Transverse colon (tissue), 4 donors: ENCODE results near the gene GPR37L1. TPM values are rescaled to one million over a fixed set of nuclear protein-coding genes. Genes with fewer than 3 reads are reported as not detected.

ENCODE experiments used
- DNase-seq: peaks from one replicate; pipeline ENCODE4 v3.0.0-alpha.2; 2019
- H3K27ac ChIP-seq, 4 donors: fragments of 200-600 bp; sonication (generic); 2 replicates each; pipeline ENCODE4 v1.5.1; 2016 to 2018; ENCODE audit warnings: inconsistent platforms in 4 of 4
- H3K27me3 ChIP-seq: fragments of 200-600 bp; sonication (generic); 2 replicates; pipeline ENCODE4 v1.5.1; 2017; ENCODE audit warnings: inconsistent platforms
- H3K36me3 ChIP-seq, 4 donors: fragments of 200-600 bp; sonication (generic); 2 replicates each; pipeline ENCODE4 v1.5.1; 2017 to 2019; ENCODE audit warnings: inconsistent platforms in 4 of 4
- H3K4me1 ChIP-seq, 4 donors: fragments of 200-600 bp; sonication (generic); 2 replicates each; pipeline ENCODE4 v1.5.1; 2017 to 2020; ENCODE audit warnings: inconsistent platforms in 4 of 4
- H3K4me3 ChIP-seq, 4 donors: fragments of 200-600 bp; sonication (generic); 1 replicate in 1 of 4; 2 replicates in 3 of 4; pipeline versions ENCODE4 v1.5.1 to v1.6.1; 2017 to 2019; ENCODE audit warnings: inconsistent platforms in 4 of 4
- H3K9me3 ChIP-seq, 2 donors: fragments of 200-600 bp; sonication (generic); 2 replicates each; pipeline ENCODE4 v1.5.1; 2017 to 2019; ENCODE audit warnings: inconsistent platforms in 2 of 2
- EP300 ChIP-seq: sonication (generic); formaldehyde crosslinking; IDR thresholded peaks from one replicate; pipeline ENCODE4 v1.6.1; 2017; ENCODE audit warnings: antibody characterized with exemption, low read depth
- POLR2A ChIP-seq: fragments of 450-650 bp; IDR thresholded peaks from one replicate; pipeline ENCODE4 v1.6.1; 2016; ENCODE audit warnings: antibody characterized with exemption, mild to moderate bottlenecking, moderate library complexity
- POLR2AphosphoS5 ChIP-seq, 3 donors: sonication (generic); formaldehyde crosslinking; IDR thresholded peaks; one replicate each; pipeline ENCODE4 v1.6.1; 2016; ENCODE audit warnings: antibody characterized with exemption in 3 of 3
- WGBS, 2 donors: methylation state at CpG; one replicate each; pipeline ENCODE4 v1.1.5; 2018; ENCODE audit warnings: low coverage in 1 of 2; 5-methylcytosine and 5-hydroxymethylcytosine counted together
- in situ Hi-C, 4 donors: fragments of 200-750 bp; cut with MboI; loops; one replicate each; pipeline versions ENCODE4 v1.15.0 to v1.15.1; 2017; ENCODE audit warnings: low sequenced_read_pairs in 3 of 4, low pct_ligation_motif_present in 1 of 4, low pct_unique_long_range_greater_than_20kb in 1 of 4
- intact Hi-C: fragments of 100-400 bp; cut with DNase I; formaldehyde crosslinking; loops from one replicate; pipeline ENCODE4 v1.15.1; 2023; ENCODE audit warnings: low total_unique reads
- total RNA-seq, 4 donors: library from RNA; depleted of rRNA; stranded (reverse); fragments of >200 nt; gene quantifications; one replicate each; pipeline ENCODE4 v1.1.0, GENCODE V29; 2016
- TF ChIP-seq, protein P1 (sequence below), 5 experiments: fragments of 200-600 bp in 3 of 5; fragments of 450-650 bp in 2 of 5; sonication (generic) in 3 of 5; IDR thresholded peaks; 1 replicate in 2 of 5; 2 replicates in 3 of 5; pipeline ENCODE4 v1.5.1; 2016 to 2017; ENCODE audit warnings: antibody characterized with exemption in 5 of 5, inconsistent platforms in 3 of 5, mild to moderate bottlenecking in 2 of 5, moderate library complexity in 1 of 5

GPR37L1 gene
- total RNA-seq, 4 donors from 2014 or later = 0.55 to 0.95 TPM; not detected in 2

DNA sequence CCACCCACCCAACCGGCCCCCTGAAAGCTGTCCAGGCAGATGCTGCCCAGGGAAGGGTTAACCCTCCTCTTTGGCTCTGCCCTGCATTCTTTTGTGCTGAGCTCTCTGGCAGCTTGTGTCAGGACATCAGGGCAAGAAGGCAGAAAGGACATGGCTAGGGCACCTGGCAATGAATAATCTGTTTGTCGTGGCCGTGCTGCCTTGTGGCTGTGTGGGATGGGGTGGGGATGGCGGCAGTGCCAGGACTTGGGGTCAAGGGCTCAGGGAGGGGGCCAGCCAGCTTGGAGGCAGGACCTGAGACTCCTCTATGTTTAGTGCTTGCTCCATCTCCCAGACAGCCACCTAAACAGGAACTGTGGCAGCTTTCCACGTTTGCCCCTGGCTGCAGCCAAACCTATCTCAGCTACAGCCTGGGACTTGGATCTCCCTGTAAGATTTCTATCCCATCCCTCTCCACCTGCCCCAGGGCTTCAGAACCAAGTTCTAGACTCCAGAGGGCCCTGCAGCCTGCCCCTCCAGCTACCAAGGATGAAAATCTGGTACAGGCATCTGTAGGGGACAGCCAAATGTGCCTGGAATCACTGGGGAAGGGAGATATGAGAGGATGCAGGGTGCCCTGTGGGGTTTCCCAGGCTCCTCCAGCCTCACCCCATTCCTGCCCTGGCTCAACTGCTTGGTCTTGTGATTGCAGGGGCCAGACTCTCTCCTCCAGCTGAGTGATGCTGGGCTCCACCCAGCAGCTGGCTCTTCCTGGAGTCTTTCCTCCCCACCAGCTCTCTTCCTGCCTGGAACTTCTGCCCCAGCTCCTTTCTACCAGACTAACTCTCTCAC is 9.6 kb upstream of the GPR37L1 start:
- in situ Hi-C loops (loop anchor here in 3 of 4 donors (10.0 kb wide), 1 partner anchor 98 kb away; the partner anchor contains the start of gene ELF3 (in 3 of the 3)), intact Hi-C loops (loop anchor here (2.0 kb wide), 1 partner anchor 48 kb away; the partner anchor contains the start of gene PTPN7)
- Histone ChIP-seq H3K36me3 (no peaks in the 10 kb centered on the region), H3K27ac (peak overlapping the region; percentile 35 to 69 (median 59)), H3K4me1 (peaks cover 13 to 43% (median 24%) of the 10 kb centered on the region in 4 donors), H3K9me3 (no peaks in the 10 kb centered on the region), H3K27me3 (no peaks in the 10 kb centered on the region), H3K4me3 (no peak overlapping the region)
- TF ChIP-seq POLR2AphosphoS5 (IDR thresholded peaks at IDR 0.05) (peak in 1 of 3 donors; percentile 32), EP300 (no peak)
- TF ChIP-seq, protein P1, sequence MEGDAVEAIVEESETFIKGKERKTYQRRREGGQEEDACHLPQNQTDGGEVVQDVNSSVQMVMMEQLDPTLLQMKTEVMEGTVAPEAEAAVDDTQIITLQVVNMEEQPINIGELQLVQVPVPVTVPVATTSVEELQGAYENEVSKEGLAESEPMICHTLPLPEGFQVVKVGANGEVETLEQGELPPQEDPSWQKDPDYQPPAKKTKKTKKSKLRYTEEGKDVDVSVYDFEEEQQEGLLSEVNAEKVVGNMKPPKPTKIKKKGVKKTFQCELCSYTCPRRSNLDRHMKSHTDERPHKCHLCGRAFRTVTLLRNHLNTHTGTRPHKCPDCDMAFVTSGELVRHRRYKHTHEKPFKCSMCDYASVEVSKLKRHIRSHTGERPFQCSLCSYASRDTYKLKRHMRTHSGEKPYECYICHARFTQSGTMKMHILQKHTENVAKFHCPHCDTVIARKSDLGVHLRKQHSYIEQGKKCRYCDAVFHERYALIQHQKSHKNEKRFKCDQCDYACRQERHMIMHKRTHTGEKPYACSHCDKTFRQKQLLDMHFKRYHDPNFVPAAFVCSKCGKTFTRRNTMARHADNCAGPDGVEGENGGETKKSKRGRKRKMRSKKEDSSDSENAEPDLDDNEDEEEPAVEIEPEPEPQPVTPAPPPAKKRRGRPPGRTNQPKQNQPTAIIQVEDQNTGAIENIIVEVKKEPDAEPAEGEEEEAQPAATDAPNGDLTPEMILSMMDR (IDR thresholded peaks at IDR 0.05) = no peak
- peak; percentile 43 for DNase-seq
- 23% methylated on average over 5 of the region's 5 CpGs; no CpG with 5 or more reads in 1 of the 2 donors for WGBS, 2 donors

GRCh38 chr1:202113690-202114300 is 8.9 kb upstream of the GPR37L1 start:
- DNase-seq = no peak
- TF ChIP-seq EP300 = no peak
- TF ChIP-seq POLR2AphosphoS5 (IDR thresholded peaks at IDR 0.05) = no peak
- TF ChIP-seq, protein P1 (IDR thresholded peaks at IDR 0.05) = no peak
- no peak for TF ChIP-seq POLR2A
- Histone ChIP-seq H3K27me3 (no peaks in the 10 kb centered on the region), H3K27ac (peak overlapping the region; percentile 35 to 69 (median 59)), H3K9me3 (no peaks in the 10 kb centered on the region), H3K4me3 (no peak overlapping the region), H3K4me1 (peaks cover 11 to 46% (median 21%) of the 10 kb centered on the region in 4 donors), H3K36me3 (no peaks in the 10 kb centered on the region)
- WGBS, 2 donors = 33 to 40% methylated on average over 1 to 2 of the region's 2 CpGs
- intact Hi-C loops (loop anchor here (2.0 kb wide), 1 partner anchor 47 kb away; the partner anchor contains the start of gene PTPN7), in situ Hi-C loops (loop anchor here in 3 of 4 donors (10.0 kb wide), 1 partner anchor 99 kb away; the partner anchor contains the start of gene ELF3 (in 3 of the 3))

DNA sequence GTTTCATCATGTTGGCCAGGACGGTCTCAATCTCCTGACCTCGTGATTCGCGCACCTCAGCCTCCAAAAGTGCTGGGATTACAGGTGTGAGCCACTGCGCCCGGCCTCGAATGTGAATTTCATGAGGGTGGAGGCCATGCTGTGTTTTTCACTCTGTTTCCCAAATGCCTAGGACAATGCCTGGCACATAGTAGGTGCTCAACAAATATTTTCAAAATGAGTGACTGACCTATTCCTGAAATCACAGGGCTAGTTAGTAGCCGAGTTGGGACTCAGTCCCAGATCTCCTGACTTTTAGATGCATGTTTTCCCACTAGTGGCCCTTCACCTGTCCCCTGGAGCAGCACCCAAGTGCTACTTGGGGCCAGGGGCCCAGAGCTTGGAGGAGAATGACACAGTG is 6.4 kb upstream of the GPR37L1 start:
- in situ Hi-C loops (loop anchor here in 3 of 4 donors (10.0 kb wide), 1 partner anchor 101 kb away; the partner anchor contains the start of gene ELF3 (in 3 of the 3)), intact Hi-C loops (no loop called here)
- Histone ChIP-seq H3K27me3 (no peaks in the 10 kb centered on the region), H3K9me3 (no peaks in the 10 kb centered on the region), H3K4me1 (peaks cover 6 to 35% (median 10%) of the 10 kb centered on the region in 4 donors), H3K4me3 (no peak overlapping the region), H3K36me3 (no peaks in the 10 kb centered on the region), H3K27ac (no peak overlapping the region)
- WGBS, 2 donors = 95% methylated on average over 8 of the region's 8 CpGs; no CpG with 5 or more reads in 1 of the 2 donors
- TF ChIP-seq POLR2A = no peak
- no peak for DNase-seq

GRCh38 chr1:202117898-202118371 is 4.8 kb upstream of the GPR37L1 start:
- in situ Hi-C loops = loop anchor here in 3 of 4 donors (10.0 kb wide), 1 partner anchor 103 kb away; the partner anchor contains the start of gene ELF3 (in 3 of the 3)
- Histone ChIP-seq H3K4me3 (no peak overlapping the region), H3K36me3 (no peaks in the 10 kb centered on the region), H3K4me1 (peaks cover 3 to 29% (median 5%) of the 10 kb centered on the region in 4 donors), H3K27me3 (no peaks in the 10 kb centered on the region), H3K27ac (peak overlapping the region; percentile 79 to 82 (median 80)), H3K9me3 (no peaks in the 10 kb centered on the region)
- peak; percentile 42 for DNase-seq
- peak; percentile 37 for TF ChIP-seq POLR2A
- TF ChIP-seq EP300 = no peak
- peak in 2 of 3 donors; percentile 58 to 73 for TF ChIP-seq POLR2AphosphoS5 (IDR thresholded peaks at IDR 0.05)
- TF ChIP-seq, protein P1 (IDR thresholded peaks at IDR 0.05) = no peak
- intact Hi-C loops = no loop called here
- 55 to 76% methylated on average over 4 to 10 of the region's 10 CpGs for WGBS, 2 donors
